Endometrium (tissue), 2 donors: ENCODE measurements around the gene MYO18A.

Source experiments
- FAIRE-seq: peaks from 2 replicates; lab custom pipeline; 2012; peaks lifted over from hg19 to GRCh38; lab: Jason Lieb, UNC
- donor health status: control.
- donor health status: control.

MYO18A gene

DNA sequence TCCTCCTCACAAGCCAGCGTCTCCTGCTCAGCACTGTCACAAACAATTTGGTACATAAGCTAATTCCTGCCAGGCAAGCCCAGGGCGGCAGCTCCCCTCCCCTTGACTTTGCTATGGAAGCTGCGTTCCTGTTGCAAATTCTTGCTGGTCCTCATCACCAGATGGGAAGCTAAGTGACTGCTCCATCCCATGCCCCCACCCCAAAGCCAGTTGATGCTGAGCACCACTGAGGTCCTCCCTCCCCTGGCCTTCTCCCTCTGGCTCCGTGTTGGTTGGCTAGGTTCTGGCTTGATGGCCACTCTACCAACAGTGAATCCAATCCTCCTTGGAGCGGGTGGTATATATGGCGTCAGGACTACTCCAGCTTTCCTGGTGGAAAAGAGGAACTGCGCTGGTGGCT, 102.9 kb downstream of the MYO18A start:
- FAIRE-seq = no peak

DNA sequence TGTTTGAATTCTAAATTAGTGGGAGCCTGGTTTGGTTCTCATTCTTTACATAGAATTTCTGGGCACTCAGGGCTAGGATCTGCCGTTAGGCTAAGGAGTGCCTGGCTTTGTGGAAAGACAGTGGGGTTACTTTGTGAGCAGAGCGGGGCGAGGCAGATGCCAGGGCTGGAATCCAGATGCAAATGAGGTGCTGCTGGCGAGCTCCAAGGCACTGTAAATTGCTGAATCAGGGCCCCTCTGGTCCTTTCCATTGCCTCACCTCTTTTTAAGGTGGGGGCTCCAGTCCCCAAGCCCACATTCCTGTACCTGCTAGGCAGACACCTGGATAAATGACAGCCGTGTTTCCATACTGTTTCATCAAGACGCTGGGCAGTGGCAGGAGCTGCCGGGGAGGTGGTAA, 103.5 kb downstream of the MYO18A start:
- FAIRE-seq = no peak

DNA sequence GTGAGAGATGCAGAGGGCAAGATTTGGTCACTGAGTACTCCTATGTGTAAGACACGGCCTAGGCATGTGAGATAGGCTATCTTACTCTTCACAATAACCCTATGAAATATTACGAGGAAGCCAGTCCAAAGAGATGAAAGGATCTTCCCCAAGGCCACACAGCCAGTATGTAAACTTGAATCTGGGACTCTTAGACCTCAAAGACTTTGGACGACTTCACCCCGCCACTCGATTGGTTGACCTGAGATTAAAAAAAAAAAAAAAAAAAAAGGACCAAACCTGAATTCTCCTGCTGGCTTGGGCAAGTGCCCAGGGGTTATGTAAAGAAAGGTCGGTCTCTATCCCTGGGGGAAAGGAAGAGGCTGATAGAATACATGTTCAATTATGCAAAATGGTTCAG, 104.1 kb downstream of the MYO18A start:
- FAIRE-seq = no peak

DNA sequence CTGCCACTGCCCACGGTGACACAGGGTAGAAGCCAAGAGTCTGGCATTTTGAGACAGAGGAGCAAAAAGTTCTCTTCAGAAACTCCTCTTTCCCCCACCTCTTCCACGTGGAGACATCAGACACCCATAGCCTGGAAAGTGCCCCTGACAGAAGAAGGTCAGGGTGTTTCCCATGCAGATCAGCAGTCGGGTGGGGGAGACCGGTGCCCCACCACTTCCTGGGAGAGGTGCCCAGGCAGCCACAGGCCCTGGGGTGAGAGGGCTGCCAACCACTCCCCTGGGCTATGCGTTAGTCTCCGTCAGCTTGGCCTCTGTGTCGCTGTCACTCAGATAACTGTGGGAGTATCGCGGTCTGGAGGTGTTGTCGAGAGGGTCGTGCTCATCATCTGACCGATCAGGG, 105.7 kb downstream of the MYO18A start:
- no peak for FAIRE-seq

DNA sequence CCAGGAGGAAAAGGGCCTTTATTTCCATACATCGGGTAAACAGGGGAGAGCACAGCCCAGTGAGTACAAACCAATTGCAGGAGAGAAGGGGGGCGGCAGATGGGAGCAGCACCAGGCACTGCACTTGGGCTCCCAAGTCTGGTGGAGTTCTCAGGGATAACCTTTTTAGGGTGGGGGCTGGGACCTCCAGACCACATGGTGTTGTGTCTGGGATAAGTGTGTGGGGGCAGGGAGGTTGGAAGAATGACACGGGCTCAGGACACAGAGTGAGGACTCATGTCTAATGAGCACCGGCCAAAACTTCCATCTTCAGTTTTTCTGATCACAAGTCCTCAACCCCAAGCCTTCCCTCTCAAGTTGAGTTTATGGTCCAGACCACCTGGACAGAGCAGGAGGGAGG, 106.7 kb downstream of the MYO18A start:
- FAIRE-seq = no peak

DNA sequence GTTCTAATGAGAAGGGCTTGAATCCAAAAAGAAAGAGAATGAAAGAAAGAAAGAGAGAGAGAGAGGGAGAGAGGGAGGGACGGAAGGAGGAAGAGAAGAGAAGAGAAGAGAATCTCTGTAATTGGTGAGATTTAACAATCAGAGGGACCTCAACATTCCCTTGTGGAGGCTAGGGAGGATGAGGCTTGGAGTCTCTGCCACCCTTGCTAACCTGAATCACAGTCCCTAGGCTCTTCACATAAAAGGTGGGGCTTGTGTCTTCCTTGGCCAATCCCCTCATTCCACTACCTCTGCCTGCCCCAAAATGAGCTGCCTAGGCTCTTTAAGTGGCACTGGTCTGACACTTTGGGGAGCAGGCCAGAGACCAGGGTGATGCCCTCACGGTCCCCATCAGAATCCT, 107.2 kb downstream of the MYO18A start:
- no peak for FAIRE-seq

DNA sequence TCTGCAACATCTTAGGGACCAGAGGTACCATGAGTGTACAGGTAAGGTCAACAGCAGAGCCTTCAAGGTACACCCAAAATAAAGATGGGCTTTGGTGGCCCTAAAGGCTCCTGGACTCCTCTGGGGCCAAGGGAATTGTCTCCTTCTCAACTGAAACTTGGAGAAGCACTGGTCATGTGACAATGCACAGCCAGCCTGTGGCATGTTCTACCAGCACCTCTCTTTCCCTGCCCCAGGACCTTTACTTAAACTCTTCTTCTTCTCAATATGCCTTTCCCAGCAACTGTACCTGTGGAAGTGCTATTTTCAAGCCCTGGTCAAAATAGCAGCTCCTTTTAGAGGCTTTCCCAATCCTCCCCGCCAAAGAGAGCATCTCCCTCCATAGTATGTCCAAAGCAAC, 108.9 kb downstream of the MYO18A start:
- no peak for FAIRE-seq

DNA sequence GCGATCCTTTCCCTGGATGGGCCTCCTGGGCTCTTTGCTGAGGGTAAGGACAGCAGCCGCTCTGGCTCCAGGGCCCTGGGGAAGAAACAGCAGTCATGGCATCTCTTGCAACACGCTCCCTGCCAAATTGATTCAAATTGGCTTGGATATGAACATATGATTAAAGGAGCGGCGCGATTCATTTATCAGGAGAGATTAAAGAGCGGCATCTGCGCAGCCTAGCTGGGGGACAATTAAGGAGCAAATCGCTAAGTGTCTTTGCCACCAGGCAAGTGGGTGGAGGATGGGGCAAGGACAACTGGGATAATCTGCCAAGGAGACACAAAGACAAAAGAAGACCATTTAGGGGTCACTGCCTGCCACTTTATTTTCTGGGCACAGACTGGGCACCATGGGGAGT, 109.4 kb downstream of the MYO18A start:
- no peak for FAIRE-seq

DNA sequence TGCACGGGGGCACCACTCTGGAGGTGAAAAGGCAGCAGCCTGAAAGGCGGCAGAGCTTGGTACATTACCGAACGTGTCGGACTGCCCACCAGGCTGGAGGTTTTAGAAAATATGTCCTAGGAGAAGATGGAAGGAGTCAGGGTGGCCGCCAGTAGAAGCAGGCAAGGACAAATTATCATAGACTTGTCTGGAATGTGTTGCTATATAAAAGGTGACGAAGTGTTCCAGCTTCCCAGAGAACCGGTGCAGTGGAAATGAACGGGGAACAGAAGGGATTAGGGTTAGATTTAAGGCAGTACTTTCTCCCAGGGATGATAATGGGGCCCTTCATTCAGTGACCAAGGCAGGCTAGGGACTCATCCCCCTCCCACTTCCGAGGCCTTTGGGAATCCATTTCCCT, 109.9 kb downstream of the MYO18A start:
- no peak for FAIRE-seq

DNA sequence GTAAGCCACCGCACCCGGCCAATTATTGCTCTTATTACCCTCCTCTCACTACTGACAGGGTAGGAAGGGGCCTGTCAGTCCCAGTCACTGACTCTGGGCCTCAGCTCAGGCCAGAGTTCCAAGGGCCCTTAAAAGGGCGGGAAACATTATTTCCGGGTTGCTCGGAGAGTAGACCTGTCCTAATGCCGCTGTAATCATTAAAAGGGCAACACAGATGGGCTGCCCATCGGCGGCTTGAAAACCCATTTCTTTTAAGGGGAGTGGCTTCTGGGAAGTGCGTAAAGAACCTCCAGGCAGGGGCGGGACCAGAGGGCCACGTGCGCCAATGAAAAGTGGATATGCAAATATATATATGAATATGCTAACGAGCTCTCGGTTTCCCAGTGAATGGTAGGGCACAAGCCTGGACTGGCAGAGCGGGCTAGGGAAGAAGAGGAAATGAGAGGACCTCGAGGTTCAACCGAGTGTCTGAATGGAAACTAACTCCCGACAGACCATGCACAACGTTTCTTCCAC, 110.6 kb downstream of the MYO18A start:
- no peak for FAIRE-seq

DNA sequence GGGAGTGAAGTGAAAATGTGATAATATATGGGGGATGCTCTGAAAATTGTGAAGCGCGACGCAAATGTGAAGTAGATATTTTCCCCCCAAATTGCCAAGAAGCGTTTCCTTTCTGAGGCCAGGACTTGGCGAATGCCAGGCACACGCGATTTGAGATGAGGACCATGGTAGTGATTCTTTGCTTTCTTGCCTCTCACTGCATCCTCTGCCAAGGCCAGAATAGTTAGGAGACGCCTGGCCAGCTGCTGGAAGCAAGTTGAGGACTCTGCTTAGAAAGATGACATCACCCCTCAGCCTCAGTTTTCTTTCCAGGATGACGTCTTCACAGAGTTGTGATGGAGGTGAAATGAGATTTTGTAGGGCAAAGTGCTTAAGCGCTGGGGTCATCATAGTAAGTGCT, 111.4 kb downstream of the MYO18A start:
- no peak for FAIRE-seq

DNA sequence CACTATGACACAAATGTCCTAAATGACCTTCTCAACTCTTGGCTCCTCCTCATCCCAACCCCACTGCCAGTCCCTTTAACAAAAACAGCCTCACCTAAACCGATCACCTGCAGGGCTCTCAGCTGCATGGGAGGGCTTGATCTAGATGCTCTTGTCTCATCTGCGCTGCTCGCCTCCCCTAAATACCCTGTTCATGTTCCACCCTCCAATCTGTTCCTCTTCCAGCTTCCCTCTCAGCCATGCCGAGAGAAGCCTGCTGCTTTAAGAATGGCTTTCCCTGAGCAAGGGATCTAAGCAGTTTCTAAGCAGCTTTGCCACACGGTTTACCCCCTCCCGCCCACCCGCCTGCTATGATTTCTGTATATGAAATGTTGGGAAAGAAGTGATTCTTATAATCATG, 113.6 kb downstream of the MYO18A start:
- no peak for FAIRE-seq

DNA sequence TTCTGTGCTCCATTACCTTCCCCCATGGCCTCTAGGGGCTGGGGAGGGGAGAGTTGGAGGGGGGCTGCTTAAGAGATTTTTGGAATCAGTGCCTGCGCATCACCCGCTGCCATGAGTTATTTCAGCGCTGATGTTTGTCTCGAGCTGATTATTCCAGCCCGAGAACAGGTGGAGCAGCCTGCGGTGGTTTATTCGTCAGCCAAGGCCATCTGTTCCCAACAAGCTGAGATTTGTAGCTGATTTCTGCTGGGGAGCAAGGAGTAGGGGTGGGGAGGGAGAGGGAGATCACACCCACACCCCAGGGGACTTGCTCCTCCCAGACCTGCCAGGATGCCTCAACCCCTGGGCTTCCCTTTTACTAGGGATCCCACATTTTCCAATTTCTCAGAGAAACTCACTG, 114.2 kb downstream of the MYO18A start:
- no peak for FAIRE-seq

DNA sequence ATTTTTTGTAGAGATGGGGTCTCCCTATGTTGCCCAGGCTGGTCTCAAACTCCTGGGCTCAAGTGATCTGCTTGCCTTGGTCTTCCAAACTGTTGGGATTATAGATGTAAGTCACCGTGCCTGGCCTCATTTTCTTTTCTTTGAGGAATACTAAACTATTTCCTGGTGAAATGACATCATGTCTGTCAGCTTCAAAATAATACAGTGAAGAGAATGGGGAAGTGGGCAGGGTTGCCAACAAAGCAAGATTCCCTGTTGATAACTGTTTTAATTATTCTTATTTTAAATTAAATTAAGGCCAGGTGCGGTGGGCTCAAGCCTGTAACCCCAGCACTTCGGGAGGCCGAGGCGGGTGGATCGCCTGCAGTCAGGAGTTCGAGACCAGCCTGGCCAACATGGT, 116.2 kb downstream of the MYO18A start:
- no peak for FAIRE-seq

DNA sequence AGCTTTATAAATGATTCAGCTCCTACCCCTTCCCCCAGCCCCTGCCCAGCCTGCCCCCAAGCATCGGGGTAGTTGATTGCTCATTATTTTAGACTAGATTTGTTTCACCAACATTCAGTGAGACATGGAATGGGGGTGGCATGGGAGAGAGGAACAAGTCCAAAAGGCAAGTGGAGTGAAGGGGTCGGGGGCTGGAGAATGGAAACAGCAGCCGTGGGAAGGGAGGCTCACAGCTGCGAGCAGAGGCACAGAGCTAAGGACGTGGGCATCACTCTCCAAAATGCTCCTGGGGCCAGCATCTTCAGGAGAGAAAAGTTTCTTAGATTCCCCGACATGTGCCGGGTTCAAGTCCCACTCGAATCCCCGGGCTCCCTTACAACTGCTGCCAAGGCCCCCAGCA, 118.0 kb downstream of the MYO18A start:
- no peak for FAIRE-seq

DNA sequence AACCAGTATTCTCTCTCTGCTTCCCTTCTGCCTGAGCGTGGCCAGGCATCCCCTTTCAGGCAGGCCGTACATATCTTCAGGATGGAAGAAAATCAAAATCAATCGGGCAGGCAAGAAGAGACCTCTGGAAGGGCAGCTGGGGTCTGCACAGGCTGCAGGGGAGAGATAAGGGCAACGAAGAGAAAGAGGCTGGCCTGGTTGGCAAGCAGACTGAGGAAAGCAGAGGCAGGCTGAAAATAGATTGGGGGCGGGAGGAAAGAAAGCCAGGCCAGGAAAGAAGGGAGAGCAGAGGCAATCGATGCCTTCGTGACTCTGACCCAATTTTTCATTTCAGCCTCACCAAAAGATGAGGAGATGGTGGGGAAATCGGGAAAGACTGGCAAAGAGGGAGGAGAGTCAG, 119.2 kb downstream of the MYO18A start:
- no peak for FAIRE-seq

DNA sequence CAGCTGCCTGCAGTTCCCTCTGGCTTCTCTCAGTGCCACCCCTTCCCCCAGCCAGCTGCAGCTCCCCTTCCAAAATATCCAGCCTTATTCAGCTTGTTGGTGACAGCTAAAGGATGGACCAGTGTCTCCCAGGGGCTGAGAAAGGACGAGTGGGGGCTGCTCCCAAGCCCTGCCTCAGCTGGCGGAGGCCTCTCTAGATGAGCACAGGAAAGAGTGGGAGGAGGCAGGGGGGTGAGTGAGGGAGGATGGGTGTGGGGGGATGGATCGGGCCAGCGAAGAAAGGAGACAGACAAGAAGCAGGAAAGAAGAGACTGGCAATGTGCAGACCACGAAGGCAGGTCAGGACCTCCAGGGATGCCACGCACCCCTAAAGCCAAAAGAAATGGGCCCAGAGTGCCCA, 119.7 kb downstream of the MYO18A start:
- no peak for FAIRE-seq

DNA sequence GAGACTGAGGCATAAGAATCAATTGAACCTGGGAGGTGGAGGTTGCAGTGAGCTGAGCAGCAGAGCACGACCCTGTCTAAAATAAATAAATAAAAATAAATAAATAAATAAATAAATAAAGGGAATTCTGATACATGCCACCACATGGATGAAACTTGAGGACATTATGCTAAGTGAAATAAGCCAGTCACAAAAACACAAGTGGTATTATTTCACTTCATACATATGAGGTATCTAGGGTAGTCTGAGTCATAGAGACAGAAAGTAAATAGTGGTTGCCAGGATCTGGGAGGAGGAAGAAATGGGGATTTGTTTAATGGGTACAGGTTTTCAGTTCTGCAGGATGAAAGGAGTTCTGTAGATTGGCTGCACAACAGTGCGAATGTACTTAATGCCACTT, 120.9 kb downstream of the MYO18A start:
- FAIRE-seq = no peak

DNA sequence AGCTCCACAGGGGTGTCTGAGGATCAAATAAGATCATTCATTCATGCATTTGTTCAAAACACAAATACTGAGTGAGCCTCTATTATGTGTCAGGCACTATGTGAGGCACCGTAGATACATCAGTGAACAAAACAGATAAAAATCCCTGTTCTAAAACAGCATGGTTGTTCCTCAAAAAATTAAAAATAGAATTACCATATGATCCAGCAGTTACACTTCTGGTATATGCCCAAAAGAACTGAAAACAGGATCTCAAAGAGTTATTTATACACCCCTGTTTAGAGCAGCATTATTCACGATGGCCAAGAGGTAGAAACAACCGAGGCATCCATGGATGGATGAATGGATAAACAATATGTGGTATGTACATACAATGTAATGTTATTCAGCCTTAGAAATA, 121.8 kb downstream of the MYO18A start:
- FAIRE-seq = no peak

DNA sequence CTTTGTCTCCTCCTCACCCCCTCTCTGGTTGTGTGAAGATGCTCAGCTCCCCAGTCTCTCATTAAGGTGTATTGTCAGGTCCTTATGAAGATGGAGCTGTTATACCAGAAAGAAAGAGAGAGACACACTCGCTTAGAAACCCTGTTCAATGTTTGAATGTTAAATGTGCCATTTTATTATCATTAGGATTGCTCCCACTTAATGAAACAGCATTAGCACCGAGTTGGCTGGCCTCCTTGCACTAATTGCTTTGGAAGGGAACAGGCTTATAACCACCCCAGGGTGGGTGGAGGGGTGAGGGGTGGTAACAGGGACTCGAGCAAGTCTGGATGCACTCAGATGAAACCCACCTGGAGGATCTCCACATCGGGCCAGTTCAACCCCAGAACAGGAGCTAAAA, 122.8 kb downstream of the MYO18A start:
- FAIRE-seq = no peak

DNA sequence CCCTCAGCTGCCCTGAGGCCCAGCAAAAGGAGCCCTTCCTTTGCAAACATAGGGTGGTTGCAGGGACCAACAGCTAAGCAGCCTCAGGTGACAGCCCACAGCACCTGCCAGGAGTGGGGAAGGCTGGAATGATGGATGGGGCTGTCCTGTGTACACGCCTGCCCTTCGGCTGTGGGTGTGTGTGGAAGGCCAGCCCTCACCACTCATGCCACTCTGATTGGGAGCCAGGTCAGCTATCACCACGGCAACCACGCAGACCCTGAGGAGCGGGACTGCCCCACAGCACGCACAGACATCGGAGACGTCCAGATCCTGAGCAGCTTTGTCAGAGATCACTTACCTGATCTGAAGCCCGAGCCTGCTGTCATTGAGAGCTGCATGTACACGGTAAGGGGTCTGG, 125.4 kb downstream of the MYO18A start:
- no peak for FAIRE-seq

DNA sequence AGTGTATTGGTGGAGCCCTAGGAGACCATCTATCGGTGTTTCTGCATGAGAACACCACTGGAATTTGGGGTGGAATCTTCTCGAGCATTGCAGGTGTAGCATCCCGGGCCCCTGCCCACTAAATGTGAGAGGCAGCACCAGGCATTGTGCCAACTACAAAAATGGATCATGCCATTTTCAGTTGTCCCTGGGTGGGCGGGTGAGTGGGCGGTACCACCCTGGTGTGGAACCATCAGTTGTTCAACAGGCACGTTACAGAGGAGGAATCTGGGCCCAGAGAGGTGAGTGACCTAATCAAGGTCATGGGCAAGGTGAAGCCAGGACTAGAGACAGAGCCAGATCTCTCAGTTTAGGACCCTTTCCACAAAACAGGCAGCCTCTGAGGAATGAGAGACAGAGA, 128.5 kb downstream of the MYO18A start:
- FAIRE-seq = no peak

DNA sequence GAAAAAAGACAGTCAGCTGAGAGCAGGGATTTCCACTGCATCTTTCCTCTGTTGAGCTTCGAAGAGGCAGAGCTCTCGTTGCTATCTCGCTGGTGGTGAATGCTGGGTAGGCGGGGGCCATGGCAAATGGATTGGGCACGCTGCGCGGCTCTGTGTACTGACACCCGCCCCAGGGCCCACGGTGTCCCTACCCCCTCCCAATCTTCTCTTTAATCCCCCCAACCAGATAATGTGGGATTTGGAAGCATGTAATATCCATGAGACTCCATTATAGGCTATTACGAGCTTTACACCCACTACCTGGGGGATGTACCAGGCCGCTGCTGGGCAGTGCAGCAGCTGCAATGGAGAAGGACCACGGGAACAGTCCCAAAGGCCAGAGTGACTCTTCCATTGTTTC, 129.0 kb downstream of the MYO18A start:
- FAIRE-seq = no peak

DNA sequence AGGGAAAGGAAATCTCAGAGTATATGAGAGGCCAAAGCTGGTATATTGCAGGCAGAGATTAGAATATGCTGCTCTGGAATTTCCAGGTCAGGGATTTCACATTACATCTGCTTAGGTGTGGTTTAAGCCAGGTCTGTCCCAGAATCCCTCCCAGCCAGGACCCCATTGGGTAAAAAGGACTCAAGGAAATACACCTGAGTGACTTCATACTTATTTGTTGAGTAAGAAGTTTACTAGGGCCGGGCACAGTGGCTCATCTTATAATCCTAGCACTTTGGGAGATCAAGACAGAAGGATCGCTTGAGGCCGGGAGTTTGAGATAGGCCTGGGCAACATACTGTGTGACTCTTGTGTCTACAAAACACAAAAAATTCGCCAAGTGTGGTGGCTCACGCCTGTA, 130.0 kb downstream of the MYO18A start:
- FAIRE-seq = no peak

DNA sequence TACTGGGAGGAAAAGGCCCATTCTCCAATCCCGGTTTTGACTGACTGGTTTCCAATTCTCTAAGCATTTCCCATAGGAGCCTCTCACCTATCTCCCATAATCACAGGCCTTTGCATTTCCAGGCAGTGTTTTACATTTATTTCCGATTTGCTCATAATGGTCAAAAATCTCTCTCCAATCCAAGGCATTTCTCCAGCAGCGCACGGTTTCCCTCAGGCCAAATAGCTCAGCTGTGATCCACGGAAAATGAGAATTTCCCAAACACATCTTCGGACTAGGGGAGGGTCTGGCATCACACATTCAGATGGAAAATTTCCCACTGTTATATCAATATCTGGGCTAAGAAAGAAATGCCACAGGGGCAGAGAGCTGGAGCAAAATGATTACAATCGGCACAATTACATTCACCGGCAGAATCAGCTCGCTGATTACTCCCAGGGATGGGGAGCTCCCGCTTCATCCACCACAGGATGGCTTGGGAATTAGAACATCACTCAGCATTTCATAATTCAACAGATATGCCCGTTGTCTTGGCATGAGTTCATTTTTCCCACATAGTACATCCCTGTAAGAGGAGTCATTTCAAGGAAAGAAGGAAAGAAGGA, 130.6 kb downstream of the MYO18A start:
- no peak for FAIRE-seq
